ENCODE results near the gene RAP1GAP2.

GRCh38 chr17:2928294-2928890 is 132.2 kb downstream of the RAP1GAP2 start:
- TF ChIP-seq EZH2 (IDR thresholded peaks at IDR 0.05; ENCODE audit: borderline replicate concordance, low read length), result no peak
- TF ChIP-seq CTCF (conservative IDR thresholded peaks at IDR 0.05 in 1 of 2, IDR thresholded peaks at IDR 0.05 in 1 of 2; ENCODE audit: extremely low read depth in 1 of 2, insufficient read depth in 1 of 2, low read depth in 1 of 2, low read length in 2 of 2), result no peak

Data from mammary epithelial cell (primary cell).